GM10266 (cell line): ENCODE measurements around the gene TANK.

Experiments
- DNase-seq: peaks from one replicate; pipeline ENCODE4 v3.0.0; 2012; ENCODE audit errors: extremely low spot score
- CTCF ChIP-seq: IDR thresholded peaks from 2 replicates; pipeline ENCODE4 v1.5.1; 2012; ENCODE audit warnings: mild to moderate bottlenecking, low read depth; ENCODE audit not compliant: control insufficient read depth, insufficient read depth; ENCODE audit errors: missing control alignments

Gene TANK

GRCh38 chr2:161170377-161170776, 10.1 kb downstream of the TANK start:
- no peak for DNase-seq
- no peak for TF ChIP-seq CTCF

DNA sequence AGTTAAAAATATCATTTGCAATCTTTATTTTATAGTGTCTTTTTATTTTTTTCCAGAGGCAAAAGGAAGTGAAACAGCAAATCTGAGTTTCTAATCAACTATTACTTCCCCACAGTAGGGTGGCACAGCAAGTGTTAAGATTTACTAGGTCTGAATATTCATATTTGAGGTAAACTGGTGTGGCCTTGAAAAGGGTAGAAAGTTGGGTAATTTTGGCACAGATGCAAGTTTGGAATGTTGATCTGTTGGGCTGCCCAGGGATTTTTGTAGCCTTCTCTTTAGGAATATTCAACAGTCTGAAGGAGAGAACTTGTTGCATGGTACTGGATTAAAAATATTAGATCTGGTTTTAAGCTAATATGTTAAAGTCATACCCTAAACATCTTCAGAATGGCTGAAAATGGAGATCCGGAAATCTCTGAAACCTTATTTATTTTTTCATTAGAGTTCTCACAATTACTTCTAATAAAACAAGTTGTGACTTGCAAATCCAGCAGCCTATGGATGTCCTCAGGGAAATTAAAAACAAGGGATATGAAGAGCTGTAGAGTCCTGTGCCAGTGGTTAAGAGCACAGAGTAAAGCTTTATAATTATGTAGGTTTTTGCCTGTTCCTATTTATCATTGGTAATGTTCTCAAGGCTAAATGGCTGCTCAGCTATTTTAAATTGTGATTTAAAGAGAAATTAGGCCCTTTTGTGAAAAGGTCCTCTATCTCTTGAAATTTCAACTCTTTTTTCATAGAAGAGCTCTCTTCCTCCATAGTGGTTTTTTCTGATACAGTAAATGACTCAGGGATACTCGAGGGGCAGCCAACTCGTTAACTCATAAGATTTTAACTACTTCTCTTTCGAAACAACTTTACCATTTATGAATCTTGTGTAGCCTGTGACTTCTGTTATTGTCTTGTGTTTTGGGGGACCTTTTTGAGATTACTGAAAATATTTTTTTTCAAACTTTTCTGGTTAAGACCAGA, 11.0 kb downstream of the TANK start:
- DNase-seq = no peak
- no peak for TF ChIP-seq CTCF

GRCh38 chr2:161172901-161173540, 12.8 kb downstream of the TANK start:
- TF ChIP-seq CTCF = no peak
- no peak for DNase-seq

DNA sequence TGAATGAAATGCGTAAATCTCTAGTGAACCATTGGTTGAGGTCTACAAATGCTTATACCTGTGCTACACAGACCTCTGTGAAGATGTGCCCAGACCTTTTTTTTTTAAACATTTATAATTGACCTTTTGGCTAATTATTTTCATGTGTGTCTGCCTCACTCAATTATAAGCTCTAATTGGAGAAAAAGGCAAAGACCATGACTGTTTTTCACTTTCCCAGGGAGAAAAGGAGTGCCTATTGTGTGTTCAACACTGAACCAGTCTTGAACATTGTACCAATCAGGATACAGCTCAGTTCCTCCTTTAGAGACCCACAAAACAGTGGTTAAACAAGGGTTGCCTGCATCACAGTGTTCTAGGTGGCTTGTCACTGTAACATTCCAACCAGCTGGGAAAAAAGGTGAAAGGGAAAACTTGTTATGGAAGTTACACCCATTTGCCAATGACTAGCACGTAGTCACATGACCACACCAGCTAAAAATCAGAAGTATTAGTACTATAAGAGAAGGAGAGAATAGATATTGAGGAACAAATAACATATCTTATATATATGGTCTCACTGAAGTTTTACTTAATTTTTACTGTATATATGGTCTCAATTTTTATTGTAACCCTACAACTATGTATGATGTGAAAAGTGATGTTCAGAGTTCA, 13.4 kb downstream of the TANK start:
- TF ChIP-seq CTCF = no peak
- DNase-seq = no peak

- no peak for TF ChIP-seq CTCF
These were observed 17.7 kb downstream of the TANK start for GRCh38 chr2:161177969-161178368.

DNA sequence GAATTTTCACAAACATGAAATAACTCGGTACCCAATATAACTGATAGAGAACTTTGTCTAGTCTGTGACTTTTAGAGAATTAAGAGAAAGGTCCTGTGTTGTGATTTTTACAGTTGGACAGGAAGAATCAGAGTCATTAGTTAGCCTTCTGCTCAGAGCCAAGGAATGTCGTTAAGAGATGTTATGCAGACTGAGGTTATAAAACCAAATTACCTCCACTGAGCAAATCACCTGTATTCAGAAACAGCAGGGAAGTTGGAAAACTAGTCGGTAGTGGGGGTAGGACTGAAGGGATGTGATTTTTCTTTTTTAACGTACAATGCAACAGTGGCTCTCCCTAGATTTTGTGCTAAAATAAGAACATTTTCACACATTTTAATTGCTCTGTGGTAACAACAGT, 18.5 kb downstream of the TANK start:
- DNase-seq = no peak
- no peak for TF ChIP-seq CTCF

More at GRCh38 chr2:161177969-161178368, 17.7 kb downstream of the TANK start:
- no peak for DNase-seq
